GM12878 (cell line): ENCODE data around the gene PLVAP. TPM values are rescaled to one million over a fixed set of nuclear protein-coding genes. Genes with fewer than 3 reads are reported as not detected.

Source experiments
- CEBPB ChIP-seq, 2 experiments: fragments of 150-350 bp in 1 of 2; IDR thresholded peaks; 2 replicates each; pipeline ENCODE4 v1.6.1; 2012 to 2014; ENCODE audit warnings: low read depth in 2 of 2, low read length in 2 of 2, borderline replicate concordance in 1 of 2, inconsistent platforms in 1 of 2
- E4F1 ChIP-seq: fragments of 450-650 bp; IDR thresholded peaks from 2 replicates; pipeline ENCODE4 v1.6.1; 2018; ENCODE audit warnings: borderline replicate concordance, mild to moderate bottlenecking; ENCODE audit not compliant: partially characterized antibody
- NFYB ChIP-seq: IDR thresholded peaks from 2 replicates; pipeline ENCODE4 v1.6.1; 2011; ENCODE audit warnings: low read depth, mild to moderate bottlenecking, low read length, improper control_type of control experiment, moderate library complexity; ENCODE audit not compliant: insufficient read depth
- POLR2AphosphoS5 ChIP-seq: IDR thresholded peaks from 2 replicates; pipeline ENCODE4 v1.6.1; 2011; ENCODE audit warnings: mild to moderate bottlenecking, low read length, inconsistent platforms
- SMAD5 ChIP-seq: IDR thresholded peaks from 2 replicates; pipeline ENCODE4 v1.6.1; 2016; ENCODE audit warnings: antibody characterized with exemption, low read depth
- SMC3 ChIP-seq: IDR thresholded peaks from 2 replicates; pipeline ENCODE4 v1.6.1; 2011; ENCODE audit warnings: low read length, improper control_type of control experiment, borderline replicate concordance
- STAT1 ChIP-seq: fragments of 450-650 bp; conservative IDR thresholded peaks from 2 replicates; pipeline ENCODE4 v1.6.1; 2014; ENCODE audit warnings: antibody characterized with exemption, mild to moderate bottlenecking
- TARDBP ChIP-seq: IDR thresholded peaks from 2 replicates; pipeline ENCODE4 v1.6.1; 2016; ENCODE audit warnings: borderline replicate concordance
- ZBTB4 ChIP-seq: fragments of 450-650 bp; formaldehyde crosslinking; IDR thresholded peaks from 2 replicates; pipeline ENCODE4 v1.4.0; 2022; ENCODE audit warnings: mild to moderate bottlenecking, moderate library complexity
- polyA plus RNA-seq, 11 experiments: library from polyadenylated mRNA; depleted of rRNA in 4 of 11; unstranded in 6 of 11; stranded (reverse) in 5 of 11; fragments of >200 nt; fragmentation: Nextera tagmentation in 4 of 11; fragmentation: Illumina TruSeq in 1 of 11; extraction: Ambion mirVana in 4 of 11; extraction: Trizol in 1 of 11; gene quantifications; 1 replicate in 1 of 11; 2 replicates in 10 of 11; pipeline versions ENCODE4 v1.2.1 to v1.2.3, GENCODE V29; 2011 to 2016; ENCODE audit warnings: inconsistent platforms in 2 of 11, missing spikeins in 2 of 11, low read depth in 1 of 11
- total RNA-seq, 4 experiments: library from RNA; depleted of rRNA in 3 of 4; stranded (reverse); fragments of >200 nt in 3 of 4; fragmentation: Illumina TruSeq in 1 of 4; extraction: Trizol in 1 of 4; gene quantifications; 2 replicates each; pipeline versions ENCODE4 v1.2.1 to v1.2.3, GENCODE V29; 2013 to 2021

PLVAP gene
- total and polyA plus RNA-seq, 10 of the 15 experiments (the other 5 are each of a cell fraction or from before 2014, with no cell fraction given), result 0.03 to 0.54 (median 0.06) TPM; not detected in 4

GRCh38 chr19:17322854-17323253, 54.3 kb downstream of the PLVAP start (continued):
- TF ChIP-seq E4F1 (no peak), SMAD5 (no peak), CEBPB (IDR thresholded peaks at IDR 0.05; ENCODE audit: borderline replicate concordance in 1 of 2, low read depth in 2 of 2, low read length in 2 of 2) (no peak), STAT1 (no peak), POLR2AphosphoS5 (no peak), SMC3 (no peak), NFYB (no peak), ZBTB4 (no peak), TARDBP (no peak)
